Measurements from ENCODE around the gene GGCT.

Gene GGCT

GRCh38 chr7:30465046-30465810 lies 39.4 kb downstream of the GGCT start:
- TF ChIP-seq CTCF (conservative IDR thresholded peaks at IDR 0.05; ENCODE audit: control insufficient read depth, insufficient read depth, low read depth, low read length): no peak
- peak; percentile 39 for DNase-seq (ENCODE audit: low read depth)
- no peak overlapping the region for H3K4me3 ChIP-seq (ENCODE audit: control insufficient read depth, low read depth, low read length)

GRCh38 chr7:30464231-30464671 lies 40.4 kb downstream of the GGCT start:
- peak; percentile 64 for DNase-seq (ENCODE audit: low read depth)
- no peak for TF ChIP-seq CTCF (conservative IDR thresholded peaks at IDR 0.05; ENCODE audit: control insufficient read depth, insufficient read depth, low read depth, low read length)
- H3K4me3 ChIP-seq (ENCODE audit: control insufficient read depth, low read depth, low read length): no peak overlapping the region

- no peak for DNase-seq (ENCODE audit: low read depth)
- no peak for TF ChIP-seq CTCF (conservative IDR thresholded peaks at IDR 0.05; ENCODE audit: control insufficient read depth, insufficient read depth, low read depth, low read length)
- no peak overlapping the region for H3K4me3 ChIP-seq (ENCODE audit: control insufficient read depth, low read depth, low read length)
These were observed 41.1 kb downstream of the GGCT start for GRCh38 chr7:30463405-30464145.

- DNase-seq (ENCODE audit: low read depth): no peak
- no peak for TF ChIP-seq CTCF (conservative IDR thresholded peaks at IDR 0.05; ENCODE audit: control insufficient read depth, insufficient read depth, low read depth, low read length)
- no peak overlapping the region for H3K4me3 ChIP-seq (ENCODE audit: control insufficient read depth, low read depth, low read length)
These were observed 42.5 kb downstream of the GGCT start for GRCh38 chr7:30462179-30462578.

- DNase-seq (ENCODE audit: low read depth): peak; percentile 42
- no peak overlapping the region for H3K4me3 ChIP-seq (ENCODE audit: control insufficient read depth, low read depth, low read length)
- no peak for TF ChIP-seq CTCF (conservative IDR thresholded peaks at IDR 0.05; ENCODE audit: control insufficient read depth, insufficient read depth, low read depth, low read length)
These were observed 44.4 kb downstream of the GGCT start for GRCh38 chr7:30460246-30460633.

GRCh38 chr7:30459591-30460245 lies 44.9 kb downstream of the GGCT start:
- no peak for TF ChIP-seq CTCF (conservative IDR thresholded peaks at IDR 0.05; ENCODE audit: control insufficient read depth, insufficient read depth, low read depth, low read length)
- H3K4me3 ChIP-seq (ENCODE audit: control insufficient read depth, low read depth, low read length): no peak overlapping the region

More at GRCh38 chr7:30459591-30460245, 44.9 kb downstream of the GGCT start:
- DNase-seq (ENCODE audit: low read depth): peak; percentile 97

Data from fibroblast of mammary gland (primary cell).